Measurements from ENCODE around the gene UCP2. TPM values are rescaled to one million over a fixed set of nuclear protein-coding genes. Genes with fewer than 3 reads are reported as not detected.

Gene UCP2
- total and polyA plus RNA-seq, 9 donors, result 18.0 to 212 (median 181) TPM

GRCh38 chr11:73958521-73959141 is 24.0 kb downstream of the UCP2 start:
- H3K4me1 ChIP-seq (ENCODE audit: control insufficient read depth, insufficient read depth, low read length), result no peaks in the 10 kb centered on the region
- H3K9me3 ChIP-seq (replicated peaks; ENCODE audit: control insufficient read depth, low read depth, low read length), result no peaks in the 10 kb centered on the region
- H3K36me3 ChIP-seq (ENCODE audit: control insufficient read depth, insufficient read depth, low read length), result no peaks in the 10 kb centered on the region
- peaks cover 18% of the 10 kb centered on the region for H3K27me3 ChIP-seq (ENCODE audit: control insufficient read depth, insufficient read depth, low read length)
- H3K4me3 ChIP-seq (ENCODE audit: low read length), result no peak overlapping the region
- WGBS (ENCODE audit: insufficient coverage), result 76% methylated on average over 15 of the region's 18 CpGs
- H3K27ac ChIP-seq (ENCODE audit: low read length), result no peak overlapping the region
- no peak for DNase-seq

GRCh38 chr11:73957654-73958361 is 24.8 kb downstream of the UCP2 start:
- Histone ChIP-seq H3K9me3 (replicated peaks; ENCODE audit: control insufficient read depth, low read depth, low read length) (no peaks in the 10 kb centered on the region), H3K27me3 (ENCODE audit: control insufficient read depth, insufficient read depth, low read length) (peaks cover 18% of the 10 kb centered on the region), H3K4me1 (ENCODE audit: control insufficient read depth, insufficient read depth, low read length) (no peaks in the 10 kb centered on the region), H3K4me3 (ENCODE audit: low read length) (no peak overlapping the region), H3K27ac (ENCODE audit: low read length) (no peak overlapping the region), H3K36me3 (ENCODE audit: control insufficient read depth, insufficient read depth, low read length) (no peaks in the 10 kb centered on the region)
- DNase-seq, result no peak
- 39% methylated on average over 22 of the region's 25 CpGs for WGBS (ENCODE audit: insufficient coverage)

- Histone ChIP-seq H3K27ac (ENCODE audit: low read length) (no peak overlapping the region), H3K4me3 (ENCODE audit: low read length) (no peak overlapping the region), H3K36me3 (ENCODE audit: control insufficient read depth, insufficient read depth, low read length) (no peaks in the 10 kb centered on the region), H3K9me3 (replicated peaks; ENCODE audit: control insufficient read depth, low read depth, low read length) (no peaks in the 10 kb centered on the region), H3K4me1 (ENCODE audit: control insufficient read depth, insufficient read depth, low read length) (no peaks in the 10 kb centered on the region), H3K27me3 (ENCODE audit: control insufficient read depth, insufficient read depth, low read length) (peaks cover 18% of the 10 kb centered on the region)
- 25% methylated on average over 14 of the region's 29 CpGs for WGBS (ENCODE audit: insufficient coverage)
- DNase-seq, result no peak
Observed at GRCh38 chr11:73956876-73957653, 25.6 kb downstream of the UCP2 start.

GRCh38 chr11:73951797-73952196 is 30.8 kb downstream of the UCP2 start:
- no CpG with 5 or more reads among the region's 7 CpGs for WGBS (ENCODE audit: insufficient coverage)
- no peak for DNase-seq
- peaks cover under 1% of the 10 kb centered on the region for H3K27me3 ChIP-seq (ENCODE audit: control insufficient read depth, insufficient read depth, low read length)
- H3K36me3 ChIP-seq (ENCODE audit: control insufficient read depth, insufficient read depth, low read length), result no peaks in the 10 kb centered on the region
- H3K27ac ChIP-seq (ENCODE audit: low read length), result no peak overlapping the region
- no peak overlapping the region for H3K4me3 ChIP-seq (ENCODE audit: low read length)
- no peaks in the 10 kb centered on the region for H3K4me1 ChIP-seq (ENCODE audit: control insufficient read depth, insufficient read depth, low read length)
- peaks cover under 1% of the 10 kb centered on the region for H3K9me3 ChIP-seq (replicated peaks; ENCODE audit: control insufficient read depth, low read depth, low read length)

GRCh38 chr11:73950869-73951710 is 31.6 kb downstream of the UCP2 start, which contains the start of gene DNAJB13:
Gene DNAJB13, plus strand, starts transcription at chr11:73951026. Its CDS starts 44 bp downstream, at chr11:73951070.
- no peak for DNase-seq
- no peaks in the 10 kb centered on the region for H3K4me1 ChIP-seq (ENCODE audit: control insufficient read depth, insufficient read depth, low read length)

GRCh38 chr11:73949912-73950311 is 32.7 kb downstream of the UCP2 start:
- Histone ChIP-seq H3K27ac (ENCODE audit: low read length) (no peak overlapping the region), H3K27me3 (ENCODE audit: control insufficient read depth, insufficient read depth, low read length) (no peaks in the 10 kb centered on the region), H3K4me3 (ENCODE audit: low read length) (no peak overlapping the region), H3K9me3 (replicated peaks; ENCODE audit: control insufficient read depth, low read depth, low read length) (peaks cover 2% of the 10 kb centered on the region), H3K36me3 (ENCODE audit: control insufficient read depth, insufficient read depth, low read length) (no peaks in the 10 kb centered on the region), H3K4me1 (ENCODE audit: control insufficient read depth, insufficient read depth, low read length) (no peaks in the 10 kb centered on the region)
- 100% methylated on average over 1 of the region's 5 CpGs for WGBS (ENCODE audit: insufficient coverage)
- DNase-seq, result no peak

More at GRCh38 chr11:73950869-73951710, 31.6 kb downstream of the UCP2 start, which contains the start of gene DNAJB13:
- H3K36me3 ChIP-seq (ENCODE audit: control insufficient read depth, insufficient read depth, low read length), result no peaks in the 10 kb centered on the region
- peaks cover 2% of the 10 kb centered on the region for H3K9me3 ChIP-seq (replicated peaks; ENCODE audit: control insufficient read depth, low read depth, low read length)
- WGBS (ENCODE audit: insufficient coverage), result 60% methylated on average over 8 of the region's 12 CpGs
- H3K27me3 ChIP-seq (ENCODE audit: control insufficient read depth, insufficient read depth, low read length), result no peaks in the 10 kb centered on the region
- H3K27ac ChIP-seq (ENCODE audit: low read length), result no peak within 1 kb of the TSS
- H3K4me3 ChIP-seq (ENCODE audit: low read length), result no peak within 1 kb of the TSS

- H3K36me3 ChIP-seq (ENCODE audit: control insufficient read depth, insufficient read depth, low read length), result no peaks in the 10 kb centered on the region
- no peak for DNase-seq
- WGBS (ENCODE audit: insufficient coverage), result 87% methylated on average over 4 of the region's 4 CpGs
- no peak overlapping the region for H3K4me3 ChIP-seq (ENCODE audit: low read length)
- H3K27ac ChIP-seq (ENCODE audit: low read length), result no peak overlapping the region
- H3K9me3 ChIP-seq (replicated peaks; ENCODE audit: control insufficient read depth, low read depth, low read length), result peaks cover 2% of the 10 kb centered on the region
- H3K27me3 ChIP-seq (ENCODE audit: control insufficient read depth, insufficient read depth, low read length), result no peaks in the 10 kb centered on the region
- no peaks in the 10 kb centered on the region for H3K4me1 ChIP-seq (ENCODE audit: control insufficient read depth, insufficient read depth, low read length)
Observed at GRCh38 chr11:73949246-73949645, 33.4 kb downstream of the UCP2 start.

- no peaks in the 10 kb centered on the region for H3K4me1 ChIP-seq (ENCODE audit: control insufficient read depth, insufficient read depth, low read length)
- no peak overlapping the region for H3K27ac ChIP-seq (ENCODE audit: low read length)
- H3K36me3 ChIP-seq (ENCODE audit: control insufficient read depth, insufficient read depth, low read length), result no peaks in the 10 kb centered on the region
- DNase-seq, result no peak
- peaks cover 2% of the 10 kb centered on the region for H3K9me3 ChIP-seq (replicated peaks; ENCODE audit: control insufficient read depth, low read depth, low read length)
- H3K27me3 ChIP-seq (ENCODE audit: control insufficient read depth, insufficient read depth, low read length), result no peaks in the 10 kb centered on the region
- 83% methylated on average over 8 of the region's 13 CpGs for WGBS (ENCODE audit: insufficient coverage)
- H3K4me3 ChIP-seq (ENCODE audit: low read length), result no peak overlapping the region
Observed at GRCh38 chr11:73946798-73947458, 35.7 kb downstream of the UCP2 start.

GRCh38 chr11:73945396-73945795 is 37.2 kb downstream of the UCP2 start:
- H3K9me3 ChIP-seq (replicated peaks; ENCODE audit: control insufficient read depth, low read depth, low read length), result peaks cover 2% of the 10 kb centered on the region
- WGBS (ENCODE audit: insufficient coverage), result 60% methylated on average over 1 of the region's 4 CpGs
- no peak overlapping the region for H3K27ac ChIP-seq (ENCODE audit: low read length)
- H3K4me3 ChIP-seq (ENCODE audit: low read length), result no peak overlapping the region
- no peaks in the 10 kb centered on the region for H3K27me3 ChIP-seq (ENCODE audit: control insufficient read depth, insufficient read depth, low read length)
- no peak for DNase-seq
- no peaks in the 10 kb centered on the region for H3K4me1 ChIP-seq (ENCODE audit: control insufficient read depth, insufficient read depth, low read length)
- H3K36me3 ChIP-seq (ENCODE audit: control insufficient read depth, insufficient read depth, low read length), result no peaks in the 10 kb centered on the region
